GM18868 (cell line): ENCODE measurements around the gene PCAT6.
"Not testable (repeated sequence)": the region's sequence is repeated elsewhere in the genome, so short reads cannot be mapped to it uniquely, and the experiment has no call there.

Source experiments
- ATAC-seq: cut with Tn5 transposase; IDR thresholded peaks from one replicate; pipeline ENCODE4 v1.9.1; 2021; ENCODE audit warnings: mild to moderate bottlenecking, moderate library complexity; ENCODE audit not compliant: unreplicated experiment

PCAT6 gene

DNA sequence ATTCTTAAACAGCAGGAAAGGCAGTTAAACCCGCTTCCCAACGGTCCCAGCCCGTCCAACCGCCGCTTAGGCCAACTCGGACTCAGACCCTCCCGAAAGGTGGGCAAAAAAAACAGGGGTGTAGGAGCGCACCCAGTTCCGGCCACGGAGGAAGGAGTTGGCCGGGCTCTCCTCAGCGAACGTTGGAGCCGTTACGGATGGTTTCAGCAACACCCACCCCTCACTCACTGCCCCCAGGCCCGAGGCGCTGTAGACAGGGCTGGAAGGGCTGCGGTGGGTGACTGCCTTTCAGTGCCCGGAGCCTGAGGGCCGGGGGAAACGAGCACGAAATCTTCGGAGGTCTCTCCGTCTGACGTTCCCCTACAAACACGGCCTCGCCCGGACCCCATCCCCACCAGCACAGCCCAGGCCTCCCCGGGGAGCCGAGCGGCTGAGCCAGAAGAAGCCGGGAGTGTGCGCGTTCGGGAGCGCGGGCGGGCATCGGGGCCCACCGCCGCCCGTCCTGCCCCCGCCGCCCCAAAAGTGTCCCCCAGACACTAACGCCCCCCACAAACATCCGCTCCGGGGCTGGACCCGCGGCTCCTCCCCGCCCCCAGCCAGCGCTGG is 3.8 kb upstream of the PCAT6 start:
- ATAC-seq: no peak

DNA sequence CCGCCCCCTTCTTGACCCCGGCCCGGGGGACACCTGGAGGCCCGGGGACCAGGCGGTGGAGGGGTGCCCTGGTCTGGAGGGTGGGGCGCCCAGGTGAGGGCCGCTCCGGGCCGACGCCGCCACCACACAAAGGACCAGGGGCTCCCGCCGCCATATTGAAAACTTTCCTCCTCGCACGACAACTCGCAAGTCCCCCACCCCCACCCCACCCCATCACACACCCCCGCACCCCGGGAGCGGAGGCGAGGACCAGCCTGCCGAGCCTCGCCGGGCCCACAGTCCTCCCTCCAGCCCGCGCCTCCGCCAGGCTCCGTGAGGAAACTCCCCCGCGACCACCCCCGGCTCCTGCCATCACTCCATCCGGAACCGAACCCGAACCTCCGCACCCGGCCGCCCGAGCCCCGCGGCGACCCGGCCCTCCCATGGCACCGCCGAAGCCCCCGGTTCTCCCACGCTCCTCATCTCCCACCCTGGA is 3.3 kb upstream of the PCAT6 start:
- no peak for ATAC-seq

DNA sequence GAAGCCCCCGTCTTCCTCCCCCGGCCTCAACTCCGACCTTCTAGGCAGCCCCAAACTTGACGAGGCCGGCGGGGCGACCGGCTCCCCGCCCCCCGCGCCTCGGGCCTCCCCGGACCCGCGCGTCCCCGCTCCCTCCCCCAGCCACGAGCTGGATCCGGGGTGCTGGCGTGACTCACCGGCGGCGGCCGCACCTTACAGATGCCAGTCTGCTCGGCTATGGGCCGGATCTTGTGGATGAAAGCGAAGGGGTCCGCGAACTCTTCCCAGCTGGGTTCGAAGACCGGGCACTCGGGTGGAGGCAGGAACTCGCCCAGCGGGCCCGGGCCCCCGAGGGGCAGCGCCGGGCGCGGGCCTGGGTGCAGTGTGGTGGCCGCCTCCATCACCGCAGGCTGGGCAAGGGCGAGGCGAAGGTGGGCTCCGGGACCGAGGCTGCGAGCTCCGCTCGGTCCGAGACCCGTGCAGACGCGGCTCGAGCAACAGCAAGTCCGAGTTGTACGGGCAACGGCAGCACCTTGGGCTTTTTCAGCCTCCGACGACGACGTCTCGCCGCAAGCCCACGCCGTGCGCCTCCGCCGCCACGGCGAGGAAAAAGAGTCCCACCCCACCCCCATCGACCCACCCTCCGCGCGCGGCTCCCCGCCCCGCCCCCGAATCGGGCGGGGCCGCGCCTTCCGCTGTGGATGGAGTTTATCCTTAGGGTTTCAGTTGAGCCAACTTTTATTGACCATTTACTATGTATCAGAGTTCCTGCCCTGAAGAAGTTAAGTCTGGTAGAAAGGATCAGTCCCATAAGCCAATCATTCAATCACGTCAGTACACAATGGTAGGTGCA is 2.6 kb upstream of the PCAT6 start, which contains the start of gene KDM5B:
TSS of gene KDM5B (minus strand) at position 496 of the 832 bp plus-strand sequence. CDS start at position 380, 116 bp downstream.
- ATAC-seq: no peak

DNA sequence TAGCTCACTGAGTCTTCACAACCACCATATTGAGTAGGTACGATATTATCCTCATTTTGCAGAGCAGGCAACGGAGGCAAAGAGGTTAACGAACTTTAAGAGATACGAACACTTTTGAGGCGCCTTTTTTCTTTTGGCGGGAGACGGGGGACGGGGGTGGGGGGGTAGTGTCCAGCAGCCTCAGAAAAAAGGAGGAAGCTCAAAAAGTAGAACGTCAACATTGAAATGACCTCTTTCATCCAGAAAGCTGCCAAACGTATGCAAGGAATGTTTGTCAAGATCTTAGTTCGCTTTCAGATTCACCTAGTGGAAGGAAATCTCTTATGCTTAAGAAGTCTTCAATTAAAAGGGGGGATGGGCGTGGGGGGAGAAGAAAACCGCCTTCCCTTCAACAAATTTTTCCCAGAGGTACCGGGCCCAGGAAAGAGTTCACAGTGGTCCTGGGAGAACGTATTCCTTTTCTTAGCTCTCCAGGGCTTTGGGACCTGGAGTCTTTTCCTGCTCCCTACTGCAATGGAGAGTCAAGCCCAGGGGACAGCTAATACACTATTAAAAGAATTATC is 1.1 kb upstream of the PCAT6 start:
- ATAC-seq: no peak

DNA sequence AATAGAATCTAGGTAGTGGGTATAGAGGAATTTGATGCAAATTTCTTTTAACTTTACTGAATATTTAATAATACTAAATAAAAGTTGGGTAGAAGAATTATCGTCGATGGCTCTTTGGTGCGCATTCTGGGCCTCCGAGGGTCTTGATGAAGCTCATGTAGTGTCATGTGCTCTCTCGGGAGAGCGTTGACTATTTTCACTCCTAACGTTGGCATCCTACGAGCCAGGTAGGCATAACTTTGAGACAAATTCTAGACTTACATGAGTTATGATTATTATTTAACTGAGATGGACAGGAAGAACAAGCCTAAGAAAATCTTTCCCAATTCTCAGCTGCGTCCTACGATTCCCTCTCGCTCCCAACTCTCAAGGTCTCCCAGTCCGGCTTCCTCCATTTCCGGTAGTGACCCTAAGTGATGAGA is 550 bp upstream of the PCAT6 start:
- no peak for ATAC-seq

DNA sequence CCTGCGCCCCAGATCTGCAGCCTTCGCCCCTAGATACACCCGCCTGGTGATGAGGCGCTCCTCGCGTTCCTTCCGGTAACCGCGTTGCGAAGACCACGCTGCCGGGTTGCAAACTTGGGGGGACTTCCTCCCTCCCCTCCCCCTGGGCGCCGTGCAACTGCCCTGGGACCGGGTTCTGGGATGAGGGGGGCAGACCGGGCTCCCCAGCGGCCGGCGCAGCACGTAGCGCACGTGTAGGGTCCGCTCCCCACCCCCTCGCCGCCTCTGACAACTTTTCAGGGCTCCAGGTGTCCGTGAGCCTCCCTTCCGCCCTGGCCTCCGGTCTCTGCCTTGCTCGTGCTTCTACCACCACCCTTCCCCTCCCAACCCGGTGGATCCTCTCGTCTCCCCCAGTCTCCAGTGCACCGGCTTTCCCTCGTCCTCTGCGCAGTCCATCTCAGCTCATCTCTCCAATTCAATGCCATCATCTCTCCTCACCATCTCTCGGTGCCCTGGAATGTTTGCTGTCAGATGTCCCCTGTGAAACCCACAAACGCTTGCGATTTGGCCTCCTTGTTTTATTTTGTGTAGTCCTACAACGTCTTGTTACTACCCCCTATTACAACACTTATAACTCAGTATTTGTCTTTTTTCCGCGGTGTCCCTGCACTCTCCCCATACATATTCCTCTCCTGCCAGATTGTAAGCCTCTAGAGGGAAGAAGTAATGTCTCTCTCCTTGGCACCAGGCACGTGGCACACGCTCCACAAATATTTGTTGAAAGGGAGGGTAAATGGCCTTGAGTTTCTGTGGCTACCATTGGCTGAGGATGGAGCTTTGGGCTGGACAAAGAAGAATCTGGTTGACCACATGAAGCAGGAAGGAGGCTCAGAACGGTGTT is 782 bp downstream of the PCAT6 start:
- peak; percentile 24 for ATAC-seq

DNA sequence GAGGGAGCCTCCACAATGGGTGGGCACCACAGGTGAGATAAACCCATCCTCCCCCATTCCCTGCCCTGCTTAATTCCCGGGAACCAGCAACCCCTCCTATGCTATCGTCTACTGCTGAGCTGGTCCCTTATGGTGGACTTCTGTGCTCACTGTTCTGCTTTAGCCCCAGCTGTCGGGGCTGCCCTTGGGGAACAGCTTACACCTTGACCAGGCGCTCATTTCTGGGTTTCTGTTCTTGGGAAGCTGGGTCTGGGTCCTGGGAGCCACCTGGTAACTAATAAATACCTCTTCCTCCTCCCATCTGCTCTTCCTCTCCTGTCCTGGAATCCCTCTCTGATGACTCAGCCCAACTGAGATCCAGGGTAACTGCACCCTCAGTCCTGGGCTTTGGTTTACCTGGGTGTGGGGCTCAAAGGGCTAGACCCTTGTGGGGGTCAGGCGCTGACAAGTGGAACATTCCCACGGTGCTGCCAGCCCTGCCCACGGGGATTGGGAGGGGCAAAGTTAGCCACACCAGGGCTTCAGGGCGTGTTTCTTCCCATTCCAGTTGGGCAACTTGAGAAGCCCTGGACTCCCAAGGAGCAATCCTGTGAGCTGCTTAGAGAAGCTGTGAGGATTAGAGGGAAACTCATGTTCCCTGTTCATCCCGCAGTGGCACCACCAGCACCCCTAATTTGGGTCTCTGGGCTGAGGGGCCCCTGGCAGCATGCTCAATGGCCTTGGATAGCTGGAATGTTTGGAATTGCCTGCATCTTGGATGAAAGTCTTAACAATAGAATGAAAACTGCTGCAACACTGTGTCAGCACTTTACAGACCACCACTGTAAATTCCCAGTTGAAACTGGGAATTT is 1.6 kb downstream of the PCAT6 start:
- ATAC-seq: no peak

DNA sequence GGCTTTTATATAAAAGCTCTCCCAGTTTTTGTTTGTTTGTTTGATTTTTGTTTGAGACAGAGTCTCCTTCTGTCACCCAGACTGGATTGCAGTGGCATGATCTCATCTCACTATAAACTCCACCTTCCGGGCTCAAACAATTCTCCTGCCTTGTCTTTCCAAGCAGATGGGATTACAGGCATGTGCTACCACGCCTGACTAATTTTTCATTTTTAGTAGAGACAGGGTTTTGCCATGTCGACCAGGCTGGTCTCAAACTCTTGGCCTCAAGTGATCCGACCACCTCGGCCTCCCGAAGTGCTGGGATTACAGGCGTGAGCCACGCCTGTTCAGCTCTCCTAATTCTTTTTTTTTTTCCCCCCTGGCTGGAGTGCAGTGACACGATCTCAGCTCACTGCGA is 4.4 kb downstream of the PCAT6 start:
- ATAC-seq: no peak

DNA sequence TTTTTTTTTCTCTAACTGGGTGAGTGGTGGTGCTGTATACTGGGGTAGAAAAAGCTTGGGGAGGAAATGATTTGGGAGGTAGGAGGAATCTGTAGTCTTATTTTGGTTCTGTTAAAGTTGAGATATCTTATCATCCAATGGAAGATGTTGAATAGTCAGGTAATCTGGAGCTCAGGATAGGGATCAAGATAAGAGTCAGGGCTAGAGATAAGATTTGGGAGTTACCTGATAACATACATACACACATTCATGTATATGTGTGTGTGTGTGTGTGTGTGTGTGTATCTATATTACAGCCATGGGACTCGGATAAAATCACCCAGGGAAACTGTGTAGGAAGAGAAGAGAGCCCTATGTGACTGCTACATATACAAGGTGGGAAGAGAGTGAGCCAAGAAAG is 8.1 kb downstream of the PCAT6 start:
- no peak for ATAC-seq

DNA sequence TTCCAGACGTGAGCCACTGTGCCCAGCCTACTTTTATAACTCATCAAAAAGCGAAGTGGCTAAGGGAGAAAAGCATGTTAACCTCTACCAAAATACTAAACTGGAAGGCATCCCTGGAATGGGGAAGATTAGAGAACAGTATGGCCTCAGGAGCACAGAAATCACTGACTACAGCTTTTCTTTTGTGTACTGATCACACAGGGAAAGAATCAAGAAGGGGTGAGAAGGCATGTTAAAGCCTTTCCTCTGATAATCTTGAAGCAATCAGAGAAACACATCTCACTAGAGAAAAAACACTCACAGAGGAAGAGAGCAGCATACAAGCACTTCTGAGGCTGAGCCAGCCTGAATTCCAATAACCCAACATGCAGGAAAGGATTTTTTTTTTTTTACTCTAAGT is 10.7 kb downstream of the PCAT6 start:
- ATAC-seq: no peak

DNA sequence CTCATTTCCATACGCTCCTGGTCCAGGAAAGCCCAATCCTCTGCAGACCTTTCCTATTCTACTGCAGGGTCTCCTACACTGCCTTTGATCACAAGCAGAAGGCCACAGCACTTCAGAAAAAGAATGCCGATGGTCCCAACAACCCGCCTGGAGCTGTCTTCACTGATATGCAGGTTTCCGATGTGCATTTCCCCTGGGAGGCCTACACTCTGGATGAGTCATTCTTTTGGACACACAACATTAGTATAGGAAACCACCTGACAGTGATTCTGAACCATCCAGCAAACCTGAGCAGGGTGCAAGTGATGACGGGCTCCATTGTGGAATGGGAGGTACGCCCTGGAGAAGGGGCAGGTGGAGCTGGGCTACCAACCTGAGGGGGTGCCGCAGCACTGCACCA is 15.0 kb downstream of the PCAT6 start:
- ATAC-seq: no peak

DNA sequence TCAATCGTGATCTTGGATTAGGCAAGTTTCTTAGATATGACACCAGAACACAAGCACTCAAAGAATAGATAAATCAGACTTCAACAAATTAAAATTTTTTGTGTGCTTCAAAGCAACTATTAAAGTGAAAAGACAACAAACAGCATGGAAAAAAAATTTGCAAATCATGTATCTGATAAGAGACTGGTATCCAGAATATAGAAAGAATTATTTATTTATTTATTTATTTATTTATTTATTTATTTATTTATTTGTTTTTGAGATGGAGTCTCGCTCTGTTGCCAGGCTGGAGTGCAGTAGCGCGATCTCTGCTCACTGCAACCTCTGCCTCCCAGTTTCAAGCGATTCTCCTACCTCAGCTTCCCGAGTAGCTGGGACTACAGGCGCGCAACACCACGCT is 18.5 kb downstream of the PCAT6 start:
- not testable (repeated sequence) for ATAC-seq

DNA sequence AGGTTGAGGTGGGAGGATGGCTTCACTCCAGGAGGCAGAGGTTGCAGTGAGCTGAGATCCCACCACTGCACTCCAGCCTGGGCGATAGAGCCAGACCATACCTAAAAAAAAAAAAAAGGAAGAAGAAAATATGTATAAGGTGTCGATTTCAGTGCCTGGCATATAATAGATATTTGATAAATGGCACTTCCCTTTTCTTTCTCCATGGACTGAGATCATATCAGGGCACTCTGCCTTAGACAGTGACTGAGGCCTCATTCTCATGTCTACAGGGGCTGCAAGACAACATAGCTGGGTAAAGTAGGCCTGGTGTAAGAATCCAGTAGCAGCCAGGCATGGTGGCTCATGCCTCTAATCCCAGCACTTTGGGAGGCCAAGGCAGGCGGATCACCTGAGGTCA is 21.2 kb downstream of the PCAT6 start:
- no peak for ATAC-seq

DNA sequence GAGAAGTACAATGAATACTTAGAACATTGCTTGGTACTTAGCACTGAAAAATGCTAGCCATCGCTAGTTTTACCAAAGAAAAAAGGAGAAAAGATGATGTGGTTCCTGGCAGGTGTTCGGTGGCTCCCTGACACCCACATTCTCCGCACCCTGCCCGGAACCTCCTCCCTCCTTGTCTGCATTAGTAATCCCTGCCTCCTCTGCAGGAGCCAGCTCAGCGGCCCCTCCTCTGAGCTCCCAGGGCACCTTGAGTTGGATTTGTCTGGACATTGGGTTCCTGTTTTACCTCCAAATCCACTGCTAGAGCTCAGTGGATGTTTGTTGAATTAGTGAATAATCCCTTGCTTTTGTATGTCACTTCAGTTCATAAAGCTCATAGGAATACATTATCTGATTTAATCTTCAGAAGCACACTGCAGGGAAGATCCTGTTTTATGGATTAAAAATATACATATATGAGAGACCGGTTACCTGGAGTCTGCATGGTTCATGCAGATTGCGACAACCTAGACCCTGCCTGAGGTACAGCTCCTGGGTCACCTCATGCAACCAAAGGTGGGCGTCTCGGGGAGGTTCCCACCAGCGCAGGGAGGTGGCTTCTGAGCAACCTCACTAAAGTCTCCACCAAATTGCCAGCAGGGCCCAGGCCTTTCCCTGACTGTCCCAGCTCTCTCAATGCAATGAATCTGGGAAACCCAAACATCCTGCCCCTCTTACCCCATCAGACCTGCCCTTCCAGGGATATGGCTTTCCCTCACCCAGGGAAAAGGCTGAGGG is 24.2 kb downstream of the PCAT6 start:
- ATAC-seq: no peak

DNA sequence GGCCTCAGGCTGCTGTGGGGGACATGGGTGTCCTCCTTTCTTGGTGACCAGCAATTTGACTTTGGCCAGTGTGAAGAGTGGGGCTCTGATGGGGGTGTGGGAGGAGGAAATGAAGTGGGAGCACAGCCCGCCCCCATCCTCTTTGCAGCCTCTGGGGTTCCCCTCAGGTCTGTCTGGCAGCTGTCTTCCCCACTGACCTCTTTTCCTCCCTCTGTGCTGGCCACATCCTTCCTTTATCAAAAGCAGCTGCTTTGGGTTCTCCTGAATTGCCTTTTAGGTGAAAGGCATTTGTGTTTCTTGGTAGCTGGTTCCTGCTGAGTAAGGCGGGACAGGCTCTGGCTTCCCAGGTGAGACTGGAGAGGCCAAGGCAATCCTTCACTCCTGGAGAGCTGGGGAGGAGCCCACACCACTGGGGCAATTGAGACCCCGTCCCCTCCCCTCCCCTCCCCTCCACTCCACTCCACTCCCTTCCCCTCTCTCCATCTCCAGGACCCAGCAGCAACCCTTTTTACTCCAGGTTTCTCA is 24.9 kb downstream of the PCAT6 start:
- ATAC-seq: no peak

DNA sequence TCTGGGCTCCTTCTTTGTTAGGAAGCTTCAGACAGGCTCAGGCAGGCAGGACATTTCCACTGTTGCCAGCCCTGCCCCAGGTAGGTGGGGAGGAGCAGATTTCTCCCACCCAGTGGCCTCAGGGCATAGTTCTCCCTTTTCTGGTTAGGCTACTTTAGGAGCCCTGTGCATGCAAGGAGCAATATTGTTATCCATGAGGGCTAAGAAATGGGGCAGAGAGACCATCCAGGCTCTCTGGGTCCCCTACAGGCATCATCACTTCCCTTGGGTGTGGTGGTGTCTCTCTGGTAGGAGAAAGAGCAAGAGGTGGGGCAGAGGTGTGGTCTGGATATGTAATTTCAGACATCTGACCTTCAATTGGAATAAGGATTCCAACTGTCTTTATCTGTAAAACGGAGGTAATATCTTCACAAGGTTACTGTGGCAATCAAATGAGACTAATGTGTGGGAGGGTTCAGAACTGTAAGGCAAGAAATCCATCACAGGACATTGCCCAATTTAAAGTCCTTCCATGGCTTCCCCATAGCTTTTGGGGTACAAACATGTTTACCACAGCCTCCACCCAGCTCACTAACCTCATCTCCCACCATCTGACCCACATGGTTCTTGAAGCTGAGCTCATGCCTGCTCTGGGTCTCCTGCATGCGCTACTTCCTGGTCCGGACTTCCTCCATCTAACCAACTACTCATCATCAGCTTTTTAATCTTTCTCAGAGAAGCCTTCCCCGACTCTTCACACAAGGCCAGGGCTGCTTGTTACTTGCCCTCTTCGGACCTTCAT is 26.1 kb downstream of the PCAT6 start:
- no peak for ATAC-seq

DNA sequence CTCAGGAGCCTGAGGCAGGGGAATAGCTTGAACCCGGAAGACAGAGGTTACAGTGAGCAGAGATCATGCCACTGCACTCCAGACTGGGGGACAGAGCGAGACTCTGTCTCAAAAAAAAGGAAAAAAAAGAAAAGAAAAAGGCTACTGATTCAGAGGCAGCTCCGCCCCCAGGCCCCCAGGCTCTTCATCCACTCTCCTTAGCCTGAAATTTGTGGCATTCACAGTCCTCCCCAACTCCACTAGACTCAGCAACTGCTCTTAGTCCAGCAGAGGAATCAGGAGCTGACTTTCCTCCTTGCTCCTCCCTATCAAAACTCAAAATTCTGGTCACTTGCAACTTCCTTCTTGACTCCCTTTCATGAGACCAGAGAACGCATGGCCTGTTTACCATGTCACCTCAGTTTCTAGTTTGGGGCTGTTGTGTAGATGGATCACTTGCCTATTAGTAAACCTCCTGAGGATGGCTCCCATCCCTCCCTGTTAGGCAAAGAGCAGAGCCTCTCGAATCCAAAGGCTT is 27.1 kb downstream of the PCAT6 start:
- ATAC-seq: no peak

DNA sequence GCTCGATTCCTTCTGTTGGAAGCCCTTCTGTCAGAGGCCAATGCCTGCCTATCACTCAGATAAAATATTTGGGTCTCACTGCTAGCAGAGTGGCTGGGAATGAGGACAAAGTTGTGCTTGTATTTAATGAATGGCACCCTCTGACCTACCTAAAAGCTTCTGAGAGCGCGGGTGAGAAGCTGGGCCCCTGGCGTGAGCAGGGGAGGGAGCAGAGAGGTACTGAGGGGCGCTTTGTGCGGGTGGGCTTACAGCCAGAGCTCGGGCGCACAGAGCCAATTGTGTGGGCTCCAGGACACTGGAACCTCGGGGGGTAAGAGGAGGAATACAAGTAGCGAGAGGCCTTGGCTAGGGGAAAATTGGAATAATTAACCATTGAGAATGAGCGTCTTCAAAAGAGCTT is 32.3 kb downstream of the PCAT6 start:
- no peak for ATAC-seq
